SK-N-SH (cell line): ENCODE data around the gene EZR. TPM values are rescaled to one million over a fixed set of nuclear protein-coding genes. Genes with fewer than 3 reads are reported as not detected.

Experiments used
- CTCF ChIA-PET: fragments of 300-600, 350-600 bp; formaldehyde crosslinking; extraction: SDS; loops from one replicate; lab custom pipeline; 2021; lab: Yijun Ruan, JAX
- POLR2A ChIA-PET: fragments of 350-600 bp; sonication (Branson Sonifier 250); formaldehyde crosslinking; extraction: SDS; loops from one replicate; lab custom pipeline; 2020; ENCODE audit warnings: antibody characterized with exemption, inconsistent platforms; lab: Yijun Ruan, JAX
- DNase-seq: peaks from one replicate; pipeline ENCODE4 v3.0.0; 2012
- H2AFZ ChIP-seq: fragments of 200-600 bp; sonication (generic); 2 replicates; pipeline ENCODE4 v1.8.1; 2016; ENCODE audit warnings: antibody characterized with exemption, mild to moderate bottlenecking, low read depth
- H3F3A ChIP-seq: fragments of 200-600 bp; sonication (generic); replicated peaks from 2 replicates; pipeline ENCODE3; 2016; ENCODE audit warnings: antibody characterized with exemption, mild to moderate bottlenecking; ENCODE audit not compliant: insufficient read depth
- H3K27ac ChIP-seq, 2 experiments: fragments of 200-500 bp in 1 of 2; fragments of 200-600 bp in 1 of 2; sonication (Bioruptor generic) in 1 of 2; sonication (generic), shearing (Covaris generic) in 1 of 2; 2 replicates each; pipeline versions ENCODE4 v1.5.1 to v1.6.1; 2014 to 2016; ENCODE audit warnings: low read depth in 2 of 2, inconsistent platforms in 1 of 2, low read length in 1 of 2, mild to moderate bottlenecking in 1 of 2, mixed read lengths in 1 of 2
- H3K27me3 ChIP-seq: fragments of 200-600 bp; sonication (generic), shearing (Covaris generic); 2 replicates; pipeline ENCODE4 v1.6.1; 2016; ENCODE audit warnings: mixed run types; ENCODE audit not compliant: insufficient read depth
- H3K36me3 ChIP-seq, 2 experiments: fragments of 200-500 bp in 1 of 2; fragments of 200-600 bp in 1 of 2; sonication (Bioruptor generic) in 1 of 2; sonication (generic) in 1 of 2; replicated peaks in 1 of 2; 2 replicates each; pipeline versions ENCODE3 to v1.5.1; 2014 to 2016; ENCODE audit warnings: low read length in 1 of 2, mild to moderate bottlenecking in 1 of 2; ENCODE audit not compliant: insufficient read depth in 2 of 2, control insufficient read depth in 1 of 2
- H3K4me1 ChIP-seq, 2 experiments: fragments of 200-500 bp in 1 of 2; fragments of 200-600 bp in 1 of 2; sonication (Bioruptor generic) in 1 of 2; sonication (generic), shearing (Covaris generic) in 1 of 2; 2 replicates each; pipeline versions ENCODE4 v1.5.1 to v1.6.1; 2014 to 2016; ENCODE audit warnings: low read depth in 1 of 2, low read length in 1 of 2, mixed run types in 1 of 2; ENCODE audit not compliant: insufficient read depth in 2 of 2, control insufficient read depth in 1 of 2
- H3K4me2 ChIP-seq: fragments of 200-600 bp; sonication (generic), shearing (Covaris generic); 2 replicates; pipeline ENCODE4 v1.6.1; 2017; ENCODE audit warnings: mixed run types
- H3K4me3 ChIP-seq, 2 experiments: fragments of 200-500 bp in 1 of 2; fragments of 200-600 bp in 1 of 2; sonication (Bioruptor generic) in 1 of 2; sonication (generic), shearing (Covaris generic) in 1 of 2; 2 replicates each; pipeline versions ENCODE4 v1.5.1 to v1.8.1; 2014 to 2016; ENCODE audit warnings: low read depth in 2 of 2, inconsistent platforms in 1 of 2, low read length in 1 of 2, mild to moderate bottlenecking in 1 of 2, mixed read lengths in 1 of 2, moderate library complexity in 1 of 2
- H3K79me2 ChIP-seq: fragments of 200-600 bp; sonication (generic); 2 replicates; pipeline ENCODE4 v1.8.1; 2017; ENCODE audit warnings: mild to moderate bottlenecking; ENCODE audit not compliant: insufficient read depth
- H3K9ac ChIP-seq: fragments of 200-600 bp; sonication (generic); 2 replicates; pipeline ENCODE4 v1.6.1; 2017; ENCODE audit warnings: mixed run types
- H3K9me2 ChIP-seq: fragments of 200-600 bp; sonication (generic); 2 replicates; pipeline ENCODE4 v1.6.1; 2017; ENCODE audit warnings: mixed run types
- H3K9me3 ChIP-seq: fragments of 200-600 bp; sonication (generic); 2 replicates; pipeline ENCODE4 v1.6.1; 2017; ENCODE audit warnings: mixed run types, mild to moderate bottlenecking, moderate library complexity
- H4K20me1 ChIP-seq: fragments of 200-600 bp; sonication (generic); 2 replicates; pipeline ENCODE4 v1.6.1; 2017; ENCODE audit warnings: mild to moderate bottlenecking, mixed run types; ENCODE audit not compliant: insufficient read depth
- CHD2 ChIP-seq: fragments of 150-350 bp; IDR thresholded peaks from 2 replicates; pipeline ENCODE4 v1.6.1; 2018; ENCODE audit warnings: low read length; ENCODE audit not compliant: partially characterized antibody
- CTCF ChIP-seq: fragments of 200-600 bp; sonication (generic); IDR thresholded peaks from 2 replicates; pipeline ENCODE4 v1.6.1; 2017; ENCODE audit warnings: antibody characterized with exemption, mild to moderate bottlenecking, moderate library complexity
- EP300 ChIP-seq, 2 experiments: IDR thresholded peaks; 2 replicates each; pipeline versions ENCODE4 v1.4.0 to v1.6.1; 2012; ENCODE audit warnings: borderline replicate concordance in 1 of 2, low read depth in 1 of 2, low read length in 1 of 2
- FOSL2 ChIP-seq: IDR thresholded peaks from 2 replicates; pipeline ENCODE4 v1.4.0; 2012; ENCODE audit warnings: low read depth, mild to moderate bottlenecking, moderate library complexity, borderline replicate concordance
- IRF3 ChIP-seq: fragments of 150-350 bp; IDR thresholded peaks from 2 replicates; pipeline ENCODE4 v1.6.1; 2016; ENCODE audit warnings: mild to moderate bottlenecking, low read depth, low read length
- MAX ChIP-seq: IDR thresholded peaks from 2 replicates; pipeline ENCODE4 v1.4.0; 2012; ENCODE audit warnings: low read depth
- MEF2A ChIP-seq: IDR thresholded peaks from 2 replicates; pipeline ENCODE4 v1.4.0; 2012; ENCODE audit warnings: low read depth, borderline replicate concordance
- RXRA ChIP-seq: IDR thresholded peaks from 2 replicates; pipeline ENCODE4 v1.4.0; 2012; ENCODE audit warnings: low read depth, mild to moderate bottlenecking, borderline replicate concordance
- TEAD4 ChIP-seq: IDR thresholded peaks from 2 replicates; pipeline ENCODE4 v1.4.0; 2012; ENCODE audit warnings: mild to moderate bottlenecking, borderline replicate concordance; ENCODE audit not compliant: insufficient read depth
- USF1 ChIP-seq: IDR thresholded peaks from 2 replicates; pipeline ENCODE4 v1.4.0; 2012; ENCODE audit warnings: low read depth, borderline replicate concordance
- YY1 ChIP-seq: IDR thresholded peaks from 2 replicates; pipeline ENCODE4 v1.4.0; 2012; ENCODE audit warnings: low read depth, mild to moderate bottlenecking
- WGBS: methylation state at CpG from one replicate; pipeline ENCODE4 v1.1.6; 2017; ENCODE audit warnings: low lambda C conversion rate; 5-methylcytosine and 5-hydroxymethylcytosine counted together
- polyA plus RNA-seq, 3 experiments: library from polyadenylated mRNA; depleted of rRNA; stranded (reverse); fragments of >200 nt; gene quantifications; 2 replicates each; pipeline ENCODE4 v1.2.3, GENCODE V29; 2012

EZR gene
- polyA plus RNA-seq, 1 of the 3 experiments (the other 2 are of a cell fraction): 92.0 TPM

- peak overlapping the region; percentile 6; the same call in 1 of the 2 replicates for H3K4me2 ChIP-seq
- no peaks in the 10 kb centered on the region for H3K27me3 ChIP-seq
- peaks cover 4 to 18% of the 10 kb centered on the region in 2 experiments for H3K36me3 ChIP-seq
- no peaks in the 10 kb centered on the region for H3K9me2 ChIP-seq
- H3K4me3 ChIP-seq: no peak overlapping the region
- DNase-seq: no peak
- peaks cover 12% of the 10 kb centered on the region for H3F3A ChIP-seq
- POLR2A ChIA-PET: no interaction called here
- TF ChIP-seq CHD2 (no peak), EP300 (IDR thresholded peaks at IDR 0.05; ENCODE audit: borderline replicate concordance in 1 of 2, low read depth in 1 of 2, low read length in 1 of 2) (no peak), FOSL2 (no peak), RXRA (no peak), MEF2A (no peak), YY1 (no peak), IRF3 (no peak), TEAD4 (no peak), USF1 (no peak), MAX (no peak)
- CTCF ChIA-PET: no interaction called here
- 56% methylated on average over 5 of the region's 5 CpGs for WGBS
- H2AFZ ChIP-seq: no peak overlapping the region; the same call in 1 of the 2 replicates
- peaks cover 18 to 28% of the 10 kb centered on the region in 2 experiments; a peak in 3 of 4 replicates for H3K4me1 ChIP-seq
- H3K79me2 ChIP-seq: peaks cover 93% of the 10 kb centered on the region
- peak overlapping the region; percentile 40 to 65; a peak in 3 of 4 replicates for H3K27ac ChIP-seq
- H4K20me1 ChIP-seq: peaks cover 13% of the 10 kb centered on the region; the same call in 1 of the 2 replicates
- H3K9me3 ChIP-seq: no peaks in the 10 kb centered on the region
- H3K9ac ChIP-seq: no peak overlapping the region
These were observed 15.4 kb downstream of the EZR start for GRCh38 chr6:158803733-158804143.

- POLR2A ChIA-PET: no interaction called here
- Histone ChIP-seq H3K4me3 (no peak overlapping the region), H3K9me2 (no peaks in the 10 kb centered on the region), H4K20me1 (peaks cover 26% of the 10 kb centered on the region; the same call in 1 of the 2 replicates), H3K4me2 (no peak overlapping the region), H3K4me1 (peaks cover 28 to 38% of the 10 kb centered on the region in 2 experiments; a peak in 3 of 4 replicates), H3K9me3 (no peaks in the 10 kb centered on the region), H3K27ac (peak overlapping the region in 1 of 2 experiments; percentile 65; a peak in 2 of 4 replicates), H2AFZ (no peak overlapping the region), H3F3A (peaks cover 12% of the 10 kb centered on the region), H3K27me3 (no peaks in the 10 kb centered on the region), H3K9ac (no peak overlapping the region), H3K79me2 (peaks cover 95% of the 10 kb centered on the region), H3K36me3 (no peaks in the 10 kb centered on the region)
- CTCF ChIA-PET: interaction anchor here (1.1 to 1.6 kb wide), 4 partner anchors 18 to 83 kb away, joined by 3 to 7 read pairs (median 4); partner anchors contain the start of gene EZR
- DNase-seq: no peak
- peak in 1 of 2 experiments; percentile 22; a peak in 1 of 4 replicates for TF ChIP-seq EP300 (IDR thresholded peaks at IDR 0.05; ENCODE audit: borderline replicate concordance in 1 of 2, low read depth in 1 of 2, low read length in 1 of 2)
- TF ChIP-seq CTCF: no peak
- WGBS: 83% methylated on average over 7 of the region's 7 CpGs
These were observed 17.4 kb downstream of the EZR start for GRCh38 chr6:158801655-158802294.
